Fibroblast of lung (primary cell): ENCODE results near the gene RNF152.

ENCODE experiments used
- CTCF ChIP-seq, 2 donors: IDR thresholded peaks in 1 of 2; conservative IDR thresholded peaks in 1 of 2; 1 replicate in 1 of 2; 2 replicates in 1 of 2; pipeline ENCODE4 v1.5.1; 2011 to 2012; ENCODE audit warnings: low read length in 2 of 2, control low read depth in 1 of 2, inconsistent platforms in 1 of 2, low read depth in 1 of 2, mild to moderate bottlenecking in 1 of 2
- EZH2 ChIP-seq: IDR thresholded peaks from 2 replicates; pipeline ENCODE4 v1.5.1; 2012; ENCODE audit warnings: low read length, control low read depth, mild to moderate bottlenecking; ENCODE audit errors: missing control alignments

DNA sequence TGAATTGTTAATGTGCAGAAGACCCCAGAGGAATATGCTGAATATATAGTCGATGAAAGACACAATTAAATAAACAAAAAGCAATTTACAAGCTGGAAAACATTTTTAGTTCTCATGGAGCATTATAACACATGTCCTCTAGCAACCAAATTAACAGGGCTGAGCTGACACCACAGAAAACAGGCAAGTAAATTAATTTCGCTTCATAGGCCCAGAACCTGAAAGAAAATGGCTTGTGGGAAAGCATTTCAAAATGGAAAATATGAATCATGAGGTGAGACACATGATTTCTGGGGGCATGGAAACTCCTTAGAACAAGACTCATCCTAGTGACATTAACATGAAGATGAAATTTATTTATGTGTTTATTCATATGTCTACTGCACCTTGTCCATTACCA is 25.0 kb upstream of the RNF152 start:
- no peak for TF ChIP-seq CTCF (conservative IDR thresholded peaks at IDR 0.05 in 1 of 2, IDR thresholded peaks at IDR 0.05 in 1 of 2; ENCODE audit: low read depth in 1 of 2, low read length in 2 of 2)
- no peak for TF ChIP-seq EZH2
